SU-DHL-6 (cell line): ENCODE data around the gene ACVR2B.

ENCODE experiments used
- H2AFZ ChIP-seq: fragments of 200-600 bp; sonication (generic); 2 replicates; pipeline ENCODE4 v1.6.1; 2014; ENCODE audit warnings: low read depth, mild to moderate bottlenecking, moderate library complexity, mixed read lengths, antibody characterized with exemption, low read length; ENCODE audit not compliant: severe bottlenecking
- H3F3A ChIP-seq: fragments of 200-600 bp; shearing (Covaris generic); 2 replicates; pipeline ENCODE4 v1.6.0; 2016; ENCODE audit warnings: antibody characterized with exemption, mild to moderate bottlenecking; ENCODE audit not compliant: insufficient read depth
- H3K27ac ChIP-seq: fragments of 200-600 bp; sonication (generic); 2 replicates; pipeline ENCODE4 v1.5.1; 2016; ENCODE audit warnings: low read depth, mild to moderate bottlenecking, low read length, moderate library complexity, mixed read lengths
- H3K27me3 ChIP-seq: fragments of 200-600 bp; sonication (generic), shearing (Covaris generic); 2 replicates; pipeline ENCODE4 v1.6.0; 2014; ENCODE audit warnings: mild to moderate bottlenecking, low read length
- H3K36me3 ChIP-seq: fragments of 200-600 bp; sonication (generic); 2 replicates; pipeline ENCODE4 v1.6.1; 2014; ENCODE audit warnings: mild to moderate bottlenecking, low read length, mixed read lengths
- H3K4me2 ChIP-seq: fragments of 300-600, 200-600 bp; shearing (Covaris generic), sonication (generic); 2 replicates; pipeline ENCODE4 v1.6.0; 2014; ENCODE audit warnings: low read length, low read depth, mild to moderate bottlenecking; ENCODE audit not compliant: poor library complexity, severe bottlenecking
- H3K4me3 ChIP-seq: fragments of 200-600 bp; sonication (generic); 2 replicates; pipeline ENCODE4 v1.5.1; 2014; ENCODE audit warnings: antibody characterized with exemption, low read length, mild to moderate bottlenecking, mixed read lengths; ENCODE audit not compliant: insufficient read depth, poor library complexity, severe bottlenecking
- H3K79me2 ChIP-seq: fragments of 200-600 bp; sonication (generic); 2 replicates; pipeline ENCODE4 v1.6.1; 2014; ENCODE audit warnings: mild to moderate bottlenecking, low read length, moderate library complexity; ENCODE audit not compliant: insufficient read depth
- H3K9ac ChIP-seq: fragments of 200-600 bp; sonication (generic); 2 replicates; pipeline ENCODE4 v1.7.0; 2014; ENCODE audit warnings: mild to moderate bottlenecking, low read length
- H3K9me2 ChIP-seq: fragments of 200-600 bp; sonication (generic); replicated peaks from 2 replicates; pipeline ENCODE4 v1.6.1; 2014; ENCODE audit warnings: low read length; ENCODE audit not compliant: insufficient read depth
- H3K9me3 ChIP-seq: fragments of 200-600 bp; sonication (generic); 2 replicates; pipeline ENCODE4 v1.6.1; 2014; ENCODE audit warnings: low read length, mixed read lengths; ENCODE audit not compliant: insufficient read depth
- H4K20me1 ChIP-seq: fragments of 200-600 bp; sonication (generic); 2 replicates; pipeline ENCODE4 v1.6.1; 2014; ENCODE audit warnings: low read depth, mild to moderate bottlenecking, antibody characterized with exemption, low read length, moderate library complexity, mixed read lengths
- CTCF ChIP-seq: fragments of 200-600 bp; sonication (generic); IDR thresholded peaks from one replicate; pipeline ENCODE4 v1.5.1; 2017; ENCODE audit warnings: antibody characterized with exemption, mild to moderate bottlenecking, low read length, moderate library complexity; ENCODE audit not compliant: insufficient read depth, poor library complexity, severe bottlenecking
- EZH2phosphoT487 ChIP-seq: fragments of 200-600 bp; sonication (generic), shearing (Covaris generic); conservative IDR thresholded peaks from 2 replicates; pipeline ENCODE4 v1.6.1; 2018; ENCODE audit warnings: mild to moderate bottlenecking, antibody characterized with exemption, low read length, moderate library complexity, mixed read lengths

ACVR2B gene

GRCh38 chr3:38480093-38480445 lies 26.4 kb downstream of the ACVR2B start:
- Histone ChIP-seq H3K79me2 (no peaks in the 10 kb centered on the region), H3K4me3 (no peak overlapping the region), H2AFZ (no peak overlapping the region), H3K9ac (no peak overlapping the region), H3K9me3 (no peaks in the 10 kb centered on the region), H3K27ac (no peak overlapping the region), H3F3A (no peaks in the 10 kb centered on the region), H4K20me1 (no peaks in the 10 kb centered on the region), H3K4me2 (no peak overlapping the region), H3K9me2 (no peaks in the 10 kb centered on the region), H3K27me3 (no peaks in the 10 kb centered on the region), H3K36me3 (no peaks in the 10 kb centered on the region)
- no peak for TF ChIP-seq CTCF
- no peak for TF ChIP-seq EZH2phosphoT487

GRCh38 chr3:38480930-38481329 lies 27.2 kb downstream of the ACVR2B start:
- H3K36me3 ChIP-seq = no peaks in the 10 kb centered on the region

GRCh38 chr3:38482951-38483350 lies 29.3 kb downstream of the ACVR2B start:
- no peaks in the 10 kb centered on the region for H3K27me3 ChIP-seq
- no peak overlapping the region for H2AFZ ChIP-seq
- no peak overlapping the region for H3K4me3 ChIP-seq
- no peak overlapping the region for H3K9ac ChIP-seq
- H3K79me2 ChIP-seq = no peaks in the 10 kb centered on the region
- H3K36me3 ChIP-seq = no peaks in the 10 kb centered on the region
- no peaks in the 10 kb centered on the region for H4K20me1 ChIP-seq
- H3K27ac ChIP-seq = no peak overlapping the region
- no peak for TF ChIP-seq CTCF
- no peak for TF ChIP-seq EZH2phosphoT487
- no peak overlapping the region for H3K4me2 ChIP-seq
- no peaks in the 10 kb centered on the region for H3K9me3 ChIP-seq
- no peaks in the 10 kb centered on the region for H3F3A ChIP-seq
- no peaks in the 10 kb centered on the region for H3K9me2 ChIP-seq

More at GRCh38 chr3:38480930-38481329, 27.2 kb downstream of the ACVR2B start:
- H2AFZ ChIP-seq = no peak overlapping the region
- H3K9me3 ChIP-seq = no peaks in the 10 kb centered on the region
- H3K79me2 ChIP-seq = no peaks in the 10 kb centered on the region
- no peak overlapping the region for H3K27ac ChIP-seq
- no peak overlapping the region for H3K9ac ChIP-seq
- no peak overlapping the region for H3K4me3 ChIP-seq
- H3K9me2 ChIP-seq = no peaks in the 10 kb centered on the region
- H3K4me2 ChIP-seq = no peak overlapping the region
- TF ChIP-seq EZH2phosphoT487 = no peak
- no peak for TF ChIP-seq CTCF
- H3F3A ChIP-seq = no peaks in the 10 kb centered on the region
- H3K27me3 ChIP-seq = no peaks in the 10 kb centered on the region
- H4K20me1 ChIP-seq = no peaks in the 10 kb centered on the region

- H3K4me3 ChIP-seq = no peak overlapping the region
- no peak for TF ChIP-seq EZH2phosphoT487
- TF ChIP-seq CTCF = no peak
- no peaks in the 10 kb centered on the region for H3K36me3 ChIP-seq
- H3K9ac ChIP-seq = no peak overlapping the region
- no peaks in the 10 kb centered on the region for H3K79me2 ChIP-seq
- H3K27ac ChIP-seq = no peak overlapping the region
- H3F3A ChIP-seq = no peaks in the 10 kb centered on the region
- H3K27me3 ChIP-seq = no peaks in the 10 kb centered on the region
- H2AFZ ChIP-seq = no peak overlapping the region
- H4K20me1 ChIP-seq = no peaks in the 10 kb centered on the region
- no peaks in the 10 kb centered on the region for H3K9me2 ChIP-seq
- H3K4me2 ChIP-seq = no peak overlapping the region
- H3K9me3 ChIP-seq = no peaks in the 10 kb centered on the region
These were observed 33.6 kb downstream of the ACVR2B start for GRCh38 chr3:38487323-38487722.
